Body of pancreas (tissue), 4 donors: Measurements from ENCODE around the gene NKD1. TPM values are rescaled to one million over a fixed set of nuclear protein-coding genes. Genes with fewer than 3 reads are reported as not detected.
A peak's percentile ranks its signal among the peaks of the same experiment; 100 is the strongest.

Experiments
- ATAC-seq: fragments of 150-250 bp; one replicate; pipeline ENCODE4 v1.9.1; 2016
- DNase-seq, 4 donors: peaks; one replicate each; pipeline ENCODE4 v3.0.0-alpha.2; 2019
- H3K27ac ChIP-seq, 4 donors: fragments of 200-600 bp; sonication (generic); 1 replicate in 3 of 4; 2 replicates in 1 of 4; pipeline versions ENCODE4 v1.5.1 to v1.6.1; 2016 to 2019; ENCODE audit warnings: mild to moderate bottlenecking in 1 of 4, mixed read lengths in 1 of 4, moderate library complexity in 1 of 4
- H3K27me3 ChIP-seq, 2 donors: fragments of 200-600 bp; sonication (generic); one replicate each; pipeline ENCODE4 v1.6.0; 2016; ENCODE audit warnings: mild to moderate bottlenecking in 1 of 2
- H3K36me3 ChIP-seq, 2 donors: fragments of 200-600 bp; sonication (generic); replicated peaks in 1 of 2; 2 replicates each; pipeline ENCODE4 v1.5.1; 2016; ENCODE audit warnings: low read depth in 2 of 2; ENCODE audit not compliant: insufficient read depth in 1 of 2
- H3K4me1 ChIP-seq: fragments of 200-600 bp; sonication (generic); one replicate; pipeline ENCODE4 v1.6.0; 2016
- H3K4me3 ChIP-seq, 2 donors: fragments of 200-600 bp; sonication (generic); 1 replicate in 1 of 2; 2 replicates in 1 of 2; pipeline ENCODE4 v1.5.1; 2016 to 2019
- H3K9me3 ChIP-seq, 3 donors: fragments of 200-600 bp; sonication (generic); 1 replicate in 2 of 3; 2 replicates in 1 of 3; pipeline ENCODE4 v1.5.1; 2016
- POLR2A ChIP-seq, 3 donors: fragments of 450-650 bp; IDR thresholded peaks; one replicate each; pipeline ENCODE4 v1.6.1; 2016; ENCODE audit warnings: antibody characterized with exemption in 3 of 3, mild to moderate bottlenecking in 2 of 3
- whole genome bisulfite sequencing, 2 donors: methylation state at CpG; one replicate each; pipeline ENCODE4 v1.1.5; 2017; 5-methylcytosine and 5-hydroxymethylcytosine counted together
- intact Hi-C: fragments of 100-400 bp; cut with DNase I; formaldehyde crosslinking; loops from one replicate; pipeline ENCODE4 v1.15.1; 2023
- total RNA-seq, 2 donors: library from RNA; depleted of rRNA; stranded (reverse); fragments of >200 nt; gene quantifications; one replicate each; pipeline ENCODE4 v1.1.0, GENCODE V29; 2016
- TF ChIP-seq, protein P1 (sequence below), 7 experiments: fragments of 450-650 bp in 4 of 7; fragments of 200-600 bp in 3 of 7; sonication (generic) in 3 of 7; IDR thresholded peaks; one replicate each; pipeline ENCODE4 v1.5.1; 2016 to 2019; ENCODE audit warnings: antibody characterized with exemption in 7 of 7

Gene NKD1
- total RNA-seq, 2 donors from 2014 or later: 2.0 to 4.9 TPM

DNA sequence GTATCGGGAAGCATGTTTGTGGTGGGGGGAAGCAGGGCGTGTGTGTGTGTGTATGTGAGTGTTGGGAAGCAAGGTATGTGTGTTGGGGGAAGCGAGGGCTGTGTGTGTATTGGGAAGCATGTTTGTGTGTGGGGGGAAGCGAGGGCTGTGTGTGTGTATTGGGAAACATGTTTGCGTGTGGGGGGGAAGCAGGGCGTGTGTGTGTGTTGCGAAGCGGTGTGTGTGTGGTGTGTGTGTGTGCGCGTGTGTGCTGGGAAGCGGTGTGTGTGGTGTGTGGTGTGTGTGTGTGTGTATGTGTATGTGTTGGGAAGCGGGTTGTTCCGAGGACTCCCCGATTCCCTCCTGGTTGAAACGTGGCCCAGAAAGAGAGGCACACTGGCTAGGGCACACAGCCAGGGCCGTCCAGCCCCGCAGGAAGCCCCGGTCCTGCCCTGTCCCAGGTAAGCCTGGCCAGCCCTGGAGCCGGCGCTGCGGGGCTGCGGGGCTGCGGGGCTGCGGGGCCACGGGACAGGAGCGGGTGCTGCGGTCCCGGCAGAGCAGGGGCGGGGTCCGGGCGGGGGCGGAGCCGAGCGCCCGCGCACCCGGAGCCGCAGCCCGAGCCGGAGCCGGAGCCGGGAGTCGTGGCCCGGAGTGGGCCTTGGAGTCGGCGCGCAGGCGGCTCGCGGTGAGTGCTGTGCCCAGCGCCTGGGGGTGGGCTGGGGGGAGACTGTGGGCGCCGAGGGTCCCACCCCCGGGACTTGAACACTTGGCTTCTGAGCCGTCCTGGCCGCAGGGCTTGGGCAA, 145.0 kb downstream of the NKD1 start, which contains the start of gene NOD2:
NOD2 (plus strand) TSS at position 608 of the 783 bp plus-strand sequence. CDS start 5,890 bp downstream, outside the sequence.
- H3K4me3 ChIP-seq: no peak within 1 kb of the TSS
- intact Hi-C loops: no loop called here
- peak; percentile 49 for ATAC-seq
- H3K36me3 ChIP-seq: no peaks in the 10 kb centered on the region
- TF ChIP-seq POLR2A (IDR thresholded peaks at IDR 0.05): no peak
- TF ChIP-seq, protein P1, sequence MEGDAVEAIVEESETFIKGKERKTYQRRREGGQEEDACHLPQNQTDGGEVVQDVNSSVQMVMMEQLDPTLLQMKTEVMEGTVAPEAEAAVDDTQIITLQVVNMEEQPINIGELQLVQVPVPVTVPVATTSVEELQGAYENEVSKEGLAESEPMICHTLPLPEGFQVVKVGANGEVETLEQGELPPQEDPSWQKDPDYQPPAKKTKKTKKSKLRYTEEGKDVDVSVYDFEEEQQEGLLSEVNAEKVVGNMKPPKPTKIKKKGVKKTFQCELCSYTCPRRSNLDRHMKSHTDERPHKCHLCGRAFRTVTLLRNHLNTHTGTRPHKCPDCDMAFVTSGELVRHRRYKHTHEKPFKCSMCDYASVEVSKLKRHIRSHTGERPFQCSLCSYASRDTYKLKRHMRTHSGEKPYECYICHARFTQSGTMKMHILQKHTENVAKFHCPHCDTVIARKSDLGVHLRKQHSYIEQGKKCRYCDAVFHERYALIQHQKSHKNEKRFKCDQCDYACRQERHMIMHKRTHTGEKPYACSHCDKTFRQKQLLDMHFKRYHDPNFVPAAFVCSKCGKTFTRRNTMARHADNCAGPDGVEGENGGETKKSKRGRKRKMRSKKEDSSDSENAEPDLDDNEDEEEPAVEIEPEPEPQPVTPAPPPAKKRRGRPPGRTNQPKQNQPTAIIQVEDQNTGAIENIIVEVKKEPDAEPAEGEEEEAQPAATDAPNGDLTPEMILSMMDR (IDR thresholded peaks at IDR 0.05): no peak
- H3K4me1 ChIP-seq: peaks cover 24% of the 10 kb centered on the region
- H3K9me3 ChIP-seq: no peaks in the 10 kb centered on the region
- 15 to 64% methylated on average over 15 to 56 of the region's 56 CpGs for WGBS, 2 donors
- DNase-seq: peak in 2 of 4 donors; percentile 29 to 46
- peaks cover 0 to 6% of the 10 kb centered on the region in 2 donors for H3K27me3 ChIP-seq
- H3K27ac ChIP-seq: no peak within 1 kb of the TSS

DNA sequence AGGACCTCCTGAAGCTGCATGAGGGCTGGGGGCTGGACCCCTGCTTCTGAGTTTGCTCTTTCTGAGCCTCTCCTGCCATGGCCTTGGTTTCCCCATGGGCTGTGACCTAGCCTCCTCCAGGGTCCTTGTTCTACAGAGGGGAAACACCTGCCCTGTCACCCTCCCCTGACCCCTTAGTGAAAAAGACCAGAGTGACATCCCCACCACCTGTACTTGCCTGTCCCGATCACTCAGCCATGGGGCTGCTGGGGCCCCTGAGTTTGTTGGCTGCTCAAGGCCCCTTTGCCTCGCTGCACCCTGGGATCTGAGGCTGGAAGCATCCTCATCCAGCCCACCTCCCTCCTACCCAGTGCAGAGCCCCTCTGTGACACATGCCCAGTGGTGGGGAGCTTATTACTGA, 146.0 kb downstream of the NKD1 start:
- DNase-seq (no peak), ATAC-seq (no peak)
- H3K27me3 ChIP-seq: peaks cover 0 to 6% of the 10 kb centered on the region in 2 donors
- no peak overlapping the region for H3K27ac ChIP-seq
- intact Hi-C loops: no loop called here
- H3K4me1 ChIP-seq: peaks cover 27% of the 10 kb centered on the region
- WGBS, 2 donors: 90 to 92% methylated on average over 2 of the region's 2 CpGs
- H3K4me3 ChIP-seq: no peak overlapping the region
- TF ChIP-seq, protein P1 (IDR thresholded peaks at IDR 0.05): no peak
- no peak for TF ChIP-seq POLR2A (IDR thresholded peaks at IDR 0.05)
- no peaks in the 10 kb centered on the region for H3K36me3 ChIP-seq
- H3K9me3 ChIP-seq: no peaks in the 10 kb centered on the region

DNA sequence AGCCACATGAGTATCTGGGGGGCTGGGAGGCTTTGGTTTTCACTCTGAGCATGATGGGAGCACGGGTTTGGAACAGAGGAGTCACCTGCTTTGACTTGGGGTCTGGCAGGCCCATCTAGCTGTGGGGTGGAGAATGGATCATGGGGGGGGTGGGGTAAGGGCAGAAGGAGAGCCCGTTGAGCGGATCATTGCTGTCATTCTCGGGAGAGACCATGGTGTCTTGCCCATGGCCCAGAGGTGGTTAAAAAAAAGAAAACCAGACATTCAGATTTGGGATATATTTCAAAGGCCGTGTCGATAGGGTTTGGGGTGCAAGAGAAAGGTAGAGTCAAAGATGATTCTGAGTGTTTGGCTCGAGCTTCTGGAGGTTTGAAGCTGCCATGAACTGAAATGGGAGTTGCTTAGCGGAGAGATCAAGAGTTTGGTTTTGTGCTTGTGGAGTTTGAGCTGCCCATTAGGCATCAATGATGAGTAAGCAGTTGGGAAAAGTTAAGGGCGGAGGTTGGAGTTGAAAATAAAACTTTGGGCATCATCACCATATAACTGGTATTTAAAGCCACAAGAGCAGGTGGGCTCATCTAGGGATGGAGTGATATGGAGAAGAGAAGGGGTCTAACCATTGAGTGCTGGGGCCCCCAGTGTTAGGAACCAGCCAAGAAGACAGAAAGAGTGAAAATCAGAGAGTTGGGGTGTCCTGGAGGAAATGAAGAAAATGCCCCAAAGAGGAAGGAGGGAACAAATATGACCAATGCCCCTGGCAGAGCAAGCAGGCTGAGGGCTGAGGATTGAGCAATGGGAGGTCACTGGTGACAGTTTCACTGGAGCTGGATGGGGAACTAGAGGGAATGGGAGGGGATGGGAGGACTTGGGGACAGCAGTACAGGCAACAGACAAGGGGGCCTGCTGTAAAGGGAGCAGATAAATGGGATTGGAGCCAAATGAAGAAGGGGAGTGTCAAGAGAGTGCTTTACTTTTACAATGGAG, 147.1 kb downstream of the NKD1 start:
- intact Hi-C loops: no loop called here
- TF ChIP-seq, protein P1 (IDR thresholded peaks at IDR 0.05): no peak
- peak in 1 of 3 donors; percentile 43 for TF ChIP-seq POLR2A (IDR thresholded peaks at IDR 0.05)
- H3K4me1 ChIP-seq: peaks cover 27% of the 10 kb centered on the region
- ATAC-seq (no peak), DNase-seq (peak in 1 of 4 donors; percentile 71)
- H3K27me3 ChIP-seq: peaks cover 0 to 6% of the 10 kb centered on the region in 2 donors
- no peak overlapping the region for H3K4me3 ChIP-seq
- peak overlapping the region in 1 of 4 donors; percentile 44 for H3K27ac ChIP-seq
- WGBS, 2 donors: 89 to 91% methylated on average over 9 of the region's 9 CpGs
- no peaks in the 10 kb centered on the region for H3K36me3 ChIP-seq
- H3K9me3 ChIP-seq: no peaks in the 10 kb centered on the region

DNA sequence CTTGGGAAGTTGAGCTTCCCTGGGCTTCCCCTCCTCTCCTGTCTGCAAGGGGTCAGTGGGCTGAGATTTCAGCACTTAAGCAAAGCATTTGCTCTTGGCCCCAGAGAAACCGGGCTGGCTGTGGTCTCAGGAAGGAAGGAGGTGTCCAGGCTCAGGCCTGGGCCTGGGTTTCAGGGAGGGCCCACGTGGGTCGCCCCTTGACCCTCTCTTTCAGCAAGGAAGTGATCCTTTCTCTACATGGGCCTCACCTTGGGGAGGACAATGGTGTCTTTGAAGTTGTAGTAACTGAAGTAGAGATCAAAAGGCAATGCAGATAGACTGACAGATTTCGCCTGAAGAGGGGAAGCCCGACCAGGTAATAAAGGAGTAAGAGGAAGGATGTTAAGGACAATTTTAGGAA, 147.9 kb downstream of the NKD1 start:
- intact Hi-C loops: no loop called here
- H3K4me1 ChIP-seq: peaks cover 27% of the 10 kb centered on the region
- no peak for DNase-seq

More for the DNA sequence above, 147.9 kb downstream of the NKD1 start:
- Histone ChIP-seq H3K4me3 (no peak overlapping the region), H3K9me3 (no peaks in the 10 kb centered on the region), H3K27me3 (peaks cover 0 to 6% of the 10 kb centered on the region in 2 donors), H3K27ac (peak overlapping the region in 1 of 4 donors; percentile 44), H3K36me3 (no peaks in the 10 kb centered on the region)
- ATAC-seq: no peak
- WGBS, 2 donors: 40 to 68% methylated on average over 4 to 5 of the region's 5 CpGs
- TF ChIP-seq, protein P1 (IDR thresholded peaks at IDR 0.05): no peak
- no peak for TF ChIP-seq POLR2A (IDR thresholded peaks at IDR 0.05)
